SK-N-SH (cell line): Measurements from ENCODE around the gene MAPRE3. TPM values are rescaled to one million over a fixed set of nuclear protein-coding genes. Genes with fewer than 3 reads are reported as not detected.
A peak's percentile ranks its signal among the peaks of the same experiment; 100 is the strongest.

ENCODE experiments used
- CTCF ChIA-PET: fragments of 300-600, 350-600 bp; formaldehyde crosslinking; extraction: SDS; loops from one replicate; lab custom pipeline; 2021; lab: Yijun Ruan, JAX
- POLR2A ChIA-PET: fragments of 350-600 bp; sonication (Branson Sonifier 250); formaldehyde crosslinking; extraction: SDS; loops from one replicate; lab custom pipeline; 2020; ENCODE audit warnings: antibody characterized with exemption, inconsistent platforms; lab: Yijun Ruan, JAX
- DNase-seq: peaks from one replicate; pipeline ENCODE4 v3.0.0; 2012
- H2AFZ ChIP-seq: fragments of 200-600 bp; sonication (generic); 2 replicates; pipeline ENCODE4 v1.8.1; 2016; ENCODE audit warnings: antibody characterized with exemption, mild to moderate bottlenecking, low read depth
- H3F3A ChIP-seq: fragments of 200-600 bp; sonication (generic); replicated peaks from 2 replicates; pipeline ENCODE3; 2016; ENCODE audit warnings: antibody characterized with exemption, mild to moderate bottlenecking; ENCODE audit not compliant: insufficient read depth
- H3K27ac ChIP-seq, 2 experiments: fragments of 200-500 bp in 1 of 2; fragments of 200-600 bp in 1 of 2; sonication (Bioruptor generic) in 1 of 2; sonication (generic), shearing (Covaris generic) in 1 of 2; 2 replicates each; pipeline versions ENCODE4 v1.5.1 to v1.6.1; 2014 to 2016; ENCODE audit warnings: low read depth in 2 of 2, inconsistent platforms in 1 of 2, low read length in 1 of 2, mild to moderate bottlenecking in 1 of 2, mixed read lengths in 1 of 2
- H3K27me3 ChIP-seq: fragments of 200-600 bp; sonication (generic), shearing (Covaris generic); 2 replicates; pipeline ENCODE4 v1.6.1; 2016; ENCODE audit warnings: mixed run types; ENCODE audit not compliant: insufficient read depth
- H3K36me3 ChIP-seq, 2 experiments: fragments of 200-500 bp in 1 of 2; fragments of 200-600 bp in 1 of 2; sonication (Bioruptor generic) in 1 of 2; sonication (generic) in 1 of 2; replicated peaks in 1 of 2; 2 replicates each; pipeline versions ENCODE3 to v1.5.1; 2014 to 2016; ENCODE audit warnings: low read length in 1 of 2, mild to moderate bottlenecking in 1 of 2; ENCODE audit not compliant: insufficient read depth in 2 of 2, control insufficient read depth in 1 of 2
- H3K4me1 ChIP-seq, 2 experiments: fragments of 200-500 bp in 1 of 2; fragments of 200-600 bp in 1 of 2; sonication (Bioruptor generic) in 1 of 2; sonication (generic), shearing (Covaris generic) in 1 of 2; 2 replicates each; pipeline versions ENCODE4 v1.5.1 to v1.6.1; 2014 to 2016; ENCODE audit warnings: low read depth in 1 of 2, low read length in 1 of 2, mixed run types in 1 of 2; ENCODE audit not compliant: insufficient read depth in 2 of 2, control insufficient read depth in 1 of 2
- H3K4me2 ChIP-seq: fragments of 200-600 bp; sonication (generic), shearing (Covaris generic); 2 replicates; pipeline ENCODE4 v1.6.1; 2017; ENCODE audit warnings: mixed run types
- H3K4me3 ChIP-seq, 2 experiments: fragments of 200-500 bp in 1 of 2; fragments of 200-600 bp in 1 of 2; sonication (Bioruptor generic) in 1 of 2; sonication (generic), shearing (Covaris generic) in 1 of 2; 2 replicates each; pipeline versions ENCODE4 v1.5.1 to v1.8.1; 2014 to 2016; ENCODE audit warnings: low read depth in 2 of 2, inconsistent platforms in 1 of 2, low read length in 1 of 2, mild to moderate bottlenecking in 1 of 2, mixed read lengths in 1 of 2, moderate library complexity in 1 of 2
- H3K79me2 ChIP-seq: fragments of 200-600 bp; sonication (generic); 2 replicates; pipeline ENCODE4 v1.8.1; 2017; ENCODE audit warnings: mild to moderate bottlenecking; ENCODE audit not compliant: insufficient read depth
- H3K9ac ChIP-seq: fragments of 200-600 bp; sonication (generic); 2 replicates; pipeline ENCODE4 v1.6.1; 2017; ENCODE audit warnings: mixed run types
- H3K9me2 ChIP-seq: fragments of 200-600 bp; sonication (generic); 2 replicates; pipeline ENCODE4 v1.6.1; 2017; ENCODE audit warnings: mixed run types
- H3K9me3 ChIP-seq: fragments of 200-600 bp; sonication (generic); 2 replicates; pipeline ENCODE4 v1.6.1; 2017; ENCODE audit warnings: mixed run types, mild to moderate bottlenecking, moderate library complexity
- H4K20me1 ChIP-seq: fragments of 200-600 bp; sonication (generic); 2 replicates; pipeline ENCODE4 v1.6.1; 2017; ENCODE audit warnings: mild to moderate bottlenecking, mixed run types; ENCODE audit not compliant: insufficient read depth
- CHD2 ChIP-seq: fragments of 150-350 bp; IDR thresholded peaks from 2 replicates; pipeline ENCODE4 v1.6.1; 2018; ENCODE audit warnings: low read length; ENCODE audit not compliant: partially characterized antibody
- CTCF ChIP-seq: fragments of 200-600 bp; sonication (generic); IDR thresholded peaks from 2 replicates; pipeline ENCODE4 v1.6.1; 2017; ENCODE audit warnings: antibody characterized with exemption, mild to moderate bottlenecking, moderate library complexity
- ELF1 ChIP-seq: IDR thresholded peaks from 2 replicates; pipeline ENCODE4 v1.4.0; 2012
- FOSL2 ChIP-seq: IDR thresholded peaks from 2 replicates; pipeline ENCODE4 v1.4.0; 2012; ENCODE audit warnings: low read depth, mild to moderate bottlenecking, moderate library complexity, borderline replicate concordance
- IRF3 ChIP-seq: fragments of 150-350 bp; IDR thresholded peaks from 2 replicates; pipeline ENCODE4 v1.6.1; 2016; ENCODE audit warnings: mild to moderate bottlenecking, low read depth, low read length
- JUND ChIP-seq: IDR thresholded peaks from 2 replicates; pipeline ENCODE4 v1.4.0; 2012
- MXI1 ChIP-seq: IDR thresholded peaks from 2 replicates; pipeline ENCODE4 v1.6.1; 2012; ENCODE audit warnings: mild to moderate bottlenecking, low read depth, low read length, improper control_type of control experiment
- POLR2AphosphoS5 ChIP-seq: IDR thresholded peaks from 2 replicates; pipeline ENCODE4 v1.6.1; 2012; ENCODE audit warnings: low read depth, low read length
- RAD21 ChIP-seq: IDR thresholded peaks from 2 replicates; pipeline ENCODE4 v1.6.1; 2012; ENCODE audit warnings: mild to moderate bottlenecking, low read length
- RXRA ChIP-seq: IDR thresholded peaks from 2 replicates; pipeline ENCODE4 v1.4.0; 2012; ENCODE audit warnings: low read depth, mild to moderate bottlenecking, borderline replicate concordance
- SMC3 ChIP-seq: IDR thresholded peaks from 2 replicates; pipeline ENCODE4 v1.6.1; 2012; ENCODE audit warnings: low read depth, low read length, improper control_type of control experiment
- TEAD4 ChIP-seq: IDR thresholded peaks from 2 replicates; pipeline ENCODE4 v1.4.0; 2012; ENCODE audit warnings: mild to moderate bottlenecking, borderline replicate concordance; ENCODE audit not compliant: insufficient read depth
- USF1 ChIP-seq: IDR thresholded peaks from 2 replicates; pipeline ENCODE4 v1.4.0; 2012; ENCODE audit warnings: low read depth, borderline replicate concordance
- WGBS: methylation state at CpG from one replicate; pipeline ENCODE4 v1.1.6; 2017; ENCODE audit warnings: low lambda C conversion rate; 5-methylcytosine and 5-hydroxymethylcytosine counted together
- polyA plus RNA-seq, 3 experiments: library from polyadenylated mRNA; depleted of rRNA; stranded (reverse); fragments of >200 nt; gene quantifications; 2 replicates each; pipeline ENCODE4 v1.2.3, GENCODE V29; 2012
- TF ChIP-seq, protein P1 (sequence below): fragments of 150-350 bp; IDR thresholded peaks from 2 replicates; pipeline ENCODE4 v1.6.1; 2017; ENCODE audit warnings: antibody characterized with exemption, low read length, low read depth, borderline replicate concordance

The MAPRE3 gene
- polyA plus RNA-seq, 1 of the 3 experiments (the other 2 are of a cell fraction): 24.4 TPM

DNA sequence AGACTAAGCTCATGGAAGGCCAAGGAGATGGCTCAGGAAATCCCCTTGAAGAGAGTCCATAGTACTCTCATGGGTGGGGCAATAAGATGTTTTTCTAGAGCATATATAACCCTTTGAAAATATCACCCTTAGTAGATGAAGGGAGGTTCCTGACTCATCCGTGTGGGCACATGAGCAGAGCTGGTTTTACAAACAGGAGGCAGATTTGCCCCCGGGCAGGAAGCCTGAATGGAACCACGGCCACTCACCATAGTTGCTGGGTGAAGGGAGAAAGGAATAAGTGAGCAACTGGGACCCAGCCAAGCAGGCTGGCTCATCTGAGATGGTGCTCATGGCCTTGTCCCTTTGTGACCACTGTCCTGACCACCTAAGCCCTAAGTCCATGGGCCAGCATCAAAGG is 29.0 kb upstream of the MAPRE3 start:
- Histone ChIP-seq H3K79me2 (no peaks in the 10 kb centered on the region), H3K9me2 (no peaks in the 10 kb centered on the region), H3K9ac (no peak overlapping the region), H3K4me1 (peaks cover 0 to 5% of the 10 kb centered on the region in 2 experiments; a peak in 1 of 4 replicates), H3F3A (no peaks in the 10 kb centered on the region)
- TF ChIP-seq IRF3 (no peak), ELF1 (no peak), RXRA (no peak), RAD21 (no peak), CHD2 (no peak), JUND (no peak), CTCF (no peak), USF1 (no peak)
- TF ChIP-seq, protein P1, sequence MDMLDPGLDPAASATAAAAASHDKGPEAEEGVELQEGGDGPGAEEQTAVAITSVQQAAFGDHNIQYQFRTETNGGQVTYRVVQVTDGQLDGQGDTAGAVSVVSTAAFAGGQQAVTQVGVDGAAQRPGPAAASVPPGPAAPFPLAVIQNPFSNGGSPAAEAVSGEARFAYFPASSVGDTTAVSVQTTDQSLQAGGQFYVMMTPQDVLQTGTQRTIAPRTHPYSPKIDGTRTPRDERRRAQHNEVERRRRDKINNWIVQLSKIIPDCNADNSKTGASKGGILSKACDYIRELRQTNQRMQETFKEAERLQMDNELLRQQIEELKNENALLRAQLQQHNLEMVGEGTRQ: no peak
- TF ChIP-seq, all 33 proteins: peak for 0
- Histone ChIP-seq H3K27ac (no peak overlapping the region; a peak in 1 of 4 replicates), H3K27me3 (peaks cover 33% of the 10 kb centered on the region; the same call in 1 of the 2 replicates), H3K9me3 (no peaks in the 10 kb centered on the region), H4K20me1 (no peaks in the 10 kb centered on the region), H3K4me3 (no peak overlapping the region), H3K4me2 (no peak overlapping the region), H3K36me3 (no peaks in the 10 kb centered on the region), H2AFZ (no peak overlapping the region)
- ChIA-PET POLR2A (interaction anchor here (1.3 kb wide), 1 partner anchor 95 kb away, joined by 5 read pairs; no protein-coding TSS in a partner anchor), CTCF (interaction anchor here (0.6 to 16.0 kb wide), 13 partner anchors 9 to 1545 kb away, joined by 3 to 677 read pairs (median 31); partner anchors contain the start of gene DPYSL5)
- WGBS: 55% methylated on average over 3 of the region's 3 CpGs
- DNase-seq: no peak

DNA sequence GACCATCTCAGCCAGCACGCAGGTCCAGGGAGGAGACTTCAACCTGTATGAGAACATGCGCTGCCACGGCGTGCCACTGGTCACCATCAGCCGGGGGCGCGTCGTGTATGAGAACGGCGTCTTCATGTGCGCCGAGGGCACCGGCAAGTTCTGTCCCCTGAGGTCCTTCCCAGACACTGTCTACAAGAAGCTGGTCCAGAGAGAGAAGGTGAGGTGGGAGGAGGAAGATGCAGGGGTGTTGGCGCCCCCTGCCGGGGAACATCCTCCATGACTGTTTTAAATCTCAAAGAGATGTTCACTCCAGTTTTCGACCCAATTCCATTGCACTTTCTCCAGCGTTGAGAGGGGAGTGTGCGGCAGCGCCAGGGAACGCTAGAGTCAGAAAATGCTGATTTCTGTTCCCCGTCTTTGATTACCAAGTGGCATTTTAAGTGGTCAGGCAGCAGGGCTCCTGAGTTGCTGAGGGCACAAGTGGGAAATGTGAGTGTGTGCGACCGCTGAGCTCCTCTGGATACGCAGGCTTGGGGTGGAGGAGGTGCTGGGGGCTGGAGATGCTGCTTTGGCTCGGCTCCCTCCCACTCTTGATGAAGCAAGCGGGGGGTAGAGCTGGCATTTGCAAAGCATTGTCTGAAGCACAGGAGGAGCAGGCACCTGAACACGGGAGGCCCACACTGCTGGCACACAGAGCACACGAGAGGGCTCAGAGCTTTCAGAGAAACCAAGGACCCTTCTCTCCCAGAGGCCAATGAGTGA is 27.7 kb upstream of the MAPRE3 start:
- Histone ChIP-seq H3K9ac (no peak overlapping the region), H3K27me3 (peaks cover 38% of the 10 kb centered on the region; the same call in 1 of the 2 replicates), H3F3A (no peaks in the 10 kb centered on the region), H3K4me2 (no peak overlapping the region), H3K79me2 (no peaks in the 10 kb centered on the region)
- 51% methylated on average over 28 of the region's 28 CpGs for WGBS
- POLR2A ChIA-PET: interaction anchor here (0.6 to 1.6 kb wide), 4 partner anchors 92 to 96 kb away, joined by 3 to 11 read pairs (median 4); partner anchors contain the start of gene DPYSL5
- TF ChIP-seq TEAD4 (no peak), POLR2AphosphoS5 (no peak), RAD21 (peak; percentile 89), SMC3 (peak; percentile 89), MXI1 (no peak), CTCF (peak; percentile 77), IRF3 (no peak), FOSL2 (no peak), CHD2 (peak; percentile 20)
- TF ChIP-seq, all 33 proteins: peak for 4
- H3K9me3 ChIP-seq: no peaks in the 10 kb centered on the region
- peaks cover 0 to 16% of the 10 kb centered on the region in 2 experiments; a peak in 1 of 4 replicates for H3K4me1 ChIP-seq
- no peaks in the 10 kb centered on the region for H4K20me1 ChIP-seq
- no peaks in the 10 kb centered on the region for H3K36me3 ChIP-seq
- H3K4me3 ChIP-seq: no peak overlapping the region
- CTCF ChIA-PET: interaction anchor here (0.5 to 16.0 kb wide), 47 partner anchors 10 to 546 kb away, joined by 3 to 677 read pairs (median 5); partner anchors contain the start of gene DPYSL5
- no peak overlapping the region for H3K27ac ChIP-seq
- no peak overlapping the region for H2AFZ ChIP-seq
- peak; percentile 90 for DNase-seq
- no peaks in the 10 kb centered on the region for H3K9me2 ChIP-seq
